HG02623 (cell line): ENCODE measurements around the gene RLN3.

ENCODE experiments used
- ATAC-seq: cut with Tn5 transposase; IDR thresholded peaks from one replicate; pipeline ENCODE4 v1.9.1; 2021; ENCODE audit warnings: moderate library complexity; ENCODE audit not compliant: unreplicated experiment

Gene RLN3

GRCh38 chr19:14052470-14052869 is 24.5 kb downstream of the RLN3 start:
- no peak for ATAC-seq

- no peak for ATAC-seq
Measured at GRCh38 chr19:14053032-14053431, 25.1 kb downstream of the RLN3 start.

- no peak for ATAC-seq
Measured at GRCh38 chr19:14053500-14053899, 25.6 kb downstream of the RLN3 start.

- no peak for ATAC-seq
Measured at GRCh38 chr19:14054099-14054498, 26.2 kb downstream of the RLN3 start.

GRCh38 chr19:14054721-14055120 is 26.8 kb downstream of the RLN3 start:
- ATAC-seq: no peak

- no peak for ATAC-seq
Measured at GRCh38 chr19:14055396-14055795, 27.4 kb downstream of the RLN3 start.

GRCh38 chr19:14056069-14056666 is 28.2 kb downstream of the RLN3 start:
- ATAC-seq: no peak

GRCh38 chr19:14056741-14057356 is 28.9 kb downstream of the RLN3 start:
- no peak for ATAC-seq

- no peak for ATAC-seq
Measured at GRCh38 chr19:14058182-14059092, 30.5 kb downstream of the RLN3 start.

GRCh38 chr19:14059093-14059480 is 31.1 kb downstream of the RLN3 start:
- ATAC-seq: no peak

- ATAC-seq: no peak
Measured at GRCh38 chr19:14059652-14060155, 31.8 kb downstream of the RLN3 start.

- ATAC-seq: no peak
Measured at GRCh38 chr19:14061081-14061749, 33.3 kb downstream of the RLN3 start.

- no peak for ATAC-seq
Measured at GRCh38 chr19:14061751-14062557, 34.0 kb downstream of the RLN3 start, which contains the start of gene PALM3. Gene PALM3, minus strand, starts transcription at chr19:14062076. Its CDS starts 96 bp downstream, at chr19:14061980.

GRCh38 chr19:14062558-14062855 is 34.6 kb downstream of the RLN3 start:
- no peak for ATAC-seq

GRCh38 chr19:14063105-14063504 is 35.2 kb downstream of the RLN3 start:
- ATAC-seq: no peak

GRCh38 chr19:14066134-14066533 is 38.2 kb downstream of the RLN3 start:
- ATAC-seq: no peak

GRCh38 chr19:14070268-14071050 is 42.5 kb downstream of the RLN3 start:
- ATAC-seq: no peak

GRCh38 chr19:14072535-14073260 is 44.8 kb downstream of the RLN3 start, which contains the start of gene MISP3:
Gene MISP3, plus strand, starts transcription at chr19:14072786. Its CDS starts 524 bp downstream, at chr19:14073310.
- no peak for ATAC-seq
